Epithelial cell of prostate (primary cell): ENCODE measurements around the gene MMAB.

ENCODE experiments used
- DNase-seq: peaks from one replicate; pipeline ENCODE4 v3.0.0-alpha.2; 2011; ENCODE audit warnings: low read depth, low spot score
- H3K27ac ChIP-seq: fragments of 450-650 bp; 2 replicates; pipeline ENCODE4 v1.5.1; 2017; ENCODE audit warnings: mild to moderate bottlenecking

MMAB gene

DNA sequence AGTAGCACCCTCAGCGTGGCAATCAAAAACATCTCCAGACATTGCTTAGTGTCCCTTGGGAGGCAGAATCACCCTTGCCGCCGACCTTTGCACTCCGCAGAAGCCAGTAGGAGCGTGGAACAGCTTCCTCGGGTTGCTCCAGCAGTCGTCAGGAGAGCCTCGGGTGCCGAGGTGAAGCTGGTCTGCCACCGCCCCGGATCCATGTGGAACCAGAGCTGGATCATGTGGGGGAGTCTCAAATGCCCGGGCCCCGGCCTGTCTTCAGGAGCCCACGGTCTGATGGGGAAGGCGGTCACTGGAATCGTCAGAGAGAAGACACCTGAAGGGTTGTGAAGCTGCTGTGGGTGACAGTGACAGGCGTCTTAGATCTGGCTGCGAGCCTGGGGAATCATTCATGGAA is 14.6 kb upstream of the MMAB start:
- H3K27ac ChIP-seq: no peak overlapping the region
- no peak for DNase-seq

DNA sequence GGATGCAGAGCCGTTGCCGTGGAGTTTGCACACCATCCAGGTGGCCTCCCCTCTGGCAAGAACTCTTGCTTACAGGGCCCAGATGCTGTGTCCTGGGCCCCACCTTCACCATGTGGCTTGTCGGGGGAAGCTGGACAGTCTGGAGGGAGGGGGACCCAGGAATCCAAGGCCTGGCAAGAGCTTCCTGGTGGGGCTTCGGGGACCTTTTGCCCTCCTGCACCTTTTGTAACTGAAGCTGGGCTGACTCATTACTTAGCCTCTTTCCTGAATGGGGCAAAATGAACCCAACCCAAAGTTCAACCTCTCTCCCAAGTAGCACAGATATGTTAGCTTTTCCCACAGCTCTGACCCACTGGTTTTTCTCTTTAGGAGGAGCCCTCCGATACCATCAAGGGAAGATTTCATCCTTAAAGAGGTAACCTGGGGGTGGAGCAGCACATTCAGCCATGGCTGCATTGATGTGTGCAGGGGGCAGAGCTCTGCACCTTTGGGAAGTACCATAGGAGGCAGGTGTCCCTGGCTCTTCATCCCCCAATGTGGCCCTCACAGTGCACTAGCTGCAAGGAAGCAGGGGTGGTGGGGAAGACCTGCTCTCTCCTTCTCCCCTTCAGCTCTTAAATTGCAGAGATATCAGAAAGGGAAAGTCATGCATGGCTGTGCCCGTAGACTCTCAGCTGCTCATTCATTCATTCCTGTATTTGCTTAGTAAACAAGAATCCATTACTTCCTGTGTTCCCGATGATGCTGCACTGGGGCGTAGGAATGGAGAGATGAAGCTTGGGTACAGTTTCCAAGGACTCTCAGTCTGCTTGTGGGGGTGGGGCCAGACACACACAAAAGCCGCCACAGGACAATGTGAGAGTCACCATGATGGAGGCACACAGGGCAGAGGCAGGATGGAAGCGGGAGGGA is 13.3 kb upstream of the MMAB start:
- H3K27ac ChIP-seq: no peak overlapping the region
- no peak for DNase-seq

DNA sequence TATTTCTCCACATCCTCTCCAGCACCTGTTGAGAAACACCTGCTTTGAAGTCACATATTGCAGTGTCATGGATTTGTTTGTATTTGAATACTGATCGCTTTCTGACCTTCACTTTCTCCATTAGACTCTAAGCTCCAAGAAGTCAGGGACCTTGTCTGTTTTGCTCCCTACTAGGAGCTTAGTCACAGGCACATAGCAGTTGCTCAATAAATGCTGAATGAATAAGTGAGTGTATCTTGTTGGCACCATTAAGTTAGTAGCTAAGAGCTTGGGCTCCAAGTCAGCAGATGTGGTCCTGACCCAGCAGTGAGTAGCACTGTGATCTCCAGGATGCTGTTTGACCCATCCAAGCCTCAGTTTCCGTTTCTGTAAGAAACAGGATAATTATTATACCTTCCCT is 10.4 kb upstream of the MMAB start:
- no peak for DNase-seq
- no peak overlapping the region for H3K27ac ChIP-seq

DNA sequence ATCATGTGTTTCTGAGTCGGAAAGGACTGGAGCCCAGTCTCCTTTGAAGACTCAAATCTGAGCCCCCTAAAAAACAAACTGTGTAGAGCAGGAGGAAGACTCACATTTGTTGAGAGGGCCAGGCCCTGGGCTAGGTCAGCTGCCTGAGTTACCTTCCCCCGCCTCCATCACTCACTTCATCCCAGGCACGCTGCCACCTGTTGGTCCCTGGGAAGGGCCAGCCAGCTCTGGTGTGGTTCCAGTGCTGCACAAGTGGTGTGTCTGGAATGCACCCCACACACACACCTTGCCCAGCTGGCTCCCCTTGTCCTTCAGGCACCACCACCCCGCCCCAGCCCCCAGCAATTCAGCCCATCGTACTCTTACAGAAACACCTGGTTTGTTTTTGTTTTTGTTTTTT is 9.3 kb upstream of the MMAB start:
- DNase-seq: no peak

DNA sequence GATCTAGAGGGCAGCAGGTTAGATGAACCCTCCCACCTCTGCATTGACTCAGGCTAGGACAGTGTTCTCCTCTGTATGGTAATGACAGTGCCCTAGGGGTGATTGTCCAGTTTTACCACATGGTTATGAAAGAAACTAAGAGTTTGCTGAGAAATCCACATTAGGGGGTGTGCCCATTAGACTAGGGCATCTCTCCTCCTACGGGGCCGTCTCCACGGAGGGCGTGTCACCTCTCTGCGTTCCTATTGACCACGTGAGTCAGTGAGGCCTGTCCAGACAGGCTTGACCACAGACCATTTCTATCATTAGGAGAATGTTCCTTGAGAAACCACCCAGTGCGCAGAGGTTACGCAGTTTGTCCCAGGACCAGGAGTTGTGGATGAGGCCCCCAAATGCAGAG is 8.6 kb upstream of the MMAB start:
- peak; percentile 58 for DNase-seq
- H3K27ac ChIP-seq: peak overlapping the region; percentile 79

More for the DNA sequence above, 9.3 kb upstream of the MMAB start:
- H3K27ac ChIP-seq: peak overlapping the region; percentile 79

DNA sequence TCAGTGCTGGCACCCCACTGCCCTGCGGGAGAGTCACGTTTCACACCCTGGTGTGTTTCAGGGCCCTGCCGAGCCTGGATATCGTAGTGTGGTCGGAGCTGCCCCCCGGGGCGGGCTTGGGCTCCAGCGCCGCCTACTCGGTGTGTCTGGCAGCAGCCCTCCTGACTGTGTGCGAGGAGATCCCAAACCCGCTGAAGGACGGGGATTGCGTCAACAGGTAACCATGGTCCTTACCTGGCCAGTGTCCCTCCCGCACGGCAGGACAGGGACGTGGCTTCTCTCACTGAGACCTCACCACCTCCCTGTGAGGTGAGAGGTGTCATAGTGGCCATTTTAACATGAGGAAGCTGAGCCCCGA is 8.0 kb upstream of the MMAB start:
- DNase-seq: no peak
- H3K27ac ChIP-seq: peak overlapping the region; percentile 79

DNA sequence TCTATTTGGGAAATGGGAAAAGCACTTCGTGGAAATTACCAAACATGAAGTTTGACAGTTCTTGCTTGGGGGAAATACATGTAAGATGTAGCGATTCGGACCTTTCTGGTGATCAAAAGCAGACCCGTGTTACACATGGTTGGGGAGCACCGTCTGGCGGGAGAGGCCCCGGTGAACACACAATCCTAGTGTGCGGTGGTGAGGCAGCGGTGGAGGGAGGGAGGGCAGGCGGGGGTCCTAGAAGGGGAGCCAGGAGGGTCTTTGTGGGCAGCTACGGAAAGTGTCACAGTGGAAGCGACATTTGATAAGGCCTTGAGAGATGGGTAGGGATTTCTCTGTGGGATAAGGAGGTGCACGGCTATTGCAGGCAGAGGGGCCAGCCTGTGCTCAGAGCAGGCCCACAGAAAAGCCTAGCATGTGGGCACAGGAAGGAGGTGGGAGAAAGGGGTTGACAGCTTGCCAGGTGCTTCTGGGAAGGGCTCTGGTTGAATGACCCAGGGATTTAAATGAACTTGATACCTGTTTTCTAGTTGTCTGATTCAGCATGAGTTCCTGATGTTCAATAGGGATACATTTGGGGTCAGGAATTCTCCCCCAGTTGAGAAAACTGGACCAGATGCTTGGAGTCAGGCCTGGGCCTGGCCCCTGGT is 7.5 kb upstream of the MMAB start:
- peak overlapping the region; percentile 79 for H3K27ac ChIP-seq
- no peak for DNase-seq

DNA sequence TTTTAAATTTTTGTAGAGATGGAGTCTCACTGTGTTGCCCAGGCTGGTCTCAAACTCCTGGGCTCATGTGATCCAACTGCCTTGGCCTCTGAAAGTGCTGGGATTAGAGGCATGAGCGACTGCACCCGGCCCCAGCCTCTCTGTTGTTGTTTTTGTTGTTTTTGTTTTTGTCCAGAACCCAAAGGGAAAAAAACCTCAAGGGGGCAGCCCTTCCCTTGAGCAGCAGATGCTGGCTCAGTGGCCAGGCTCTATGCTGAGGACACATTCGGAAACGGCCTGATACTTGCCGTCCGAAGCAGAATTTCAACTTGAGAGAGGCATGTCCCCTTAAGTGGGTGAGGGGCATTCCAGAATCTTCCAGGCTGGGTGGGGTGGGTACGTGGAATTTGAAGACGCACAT is 7.0 kb upstream of the MMAB start:
- no peak for DNase-seq
- H3K27ac ChIP-seq: no peak overlapping the region

DNA sequence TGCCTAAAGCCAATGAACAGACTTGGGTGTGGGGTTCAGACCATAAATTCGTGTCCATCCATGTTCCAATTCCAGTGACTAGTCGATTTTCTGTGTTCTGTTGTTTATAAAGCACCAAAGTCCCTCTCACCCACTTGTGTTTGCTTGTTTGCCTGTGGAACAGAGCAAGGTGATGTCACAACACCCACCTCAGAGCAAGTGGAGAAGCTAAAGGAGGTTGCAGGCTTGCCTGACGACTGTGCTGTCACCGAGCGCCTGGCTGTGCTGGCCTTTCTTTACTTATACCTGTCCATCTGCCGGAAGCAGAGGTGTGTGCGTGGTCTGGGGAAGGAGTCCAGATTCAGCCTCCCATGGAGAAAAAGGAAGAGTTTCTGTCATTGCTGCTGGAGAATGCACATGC is 6.3 kb upstream of the MMAB start:
- no peak overlapping the region for H3K27ac ChIP-seq
- no peak for DNase-seq

DNA sequence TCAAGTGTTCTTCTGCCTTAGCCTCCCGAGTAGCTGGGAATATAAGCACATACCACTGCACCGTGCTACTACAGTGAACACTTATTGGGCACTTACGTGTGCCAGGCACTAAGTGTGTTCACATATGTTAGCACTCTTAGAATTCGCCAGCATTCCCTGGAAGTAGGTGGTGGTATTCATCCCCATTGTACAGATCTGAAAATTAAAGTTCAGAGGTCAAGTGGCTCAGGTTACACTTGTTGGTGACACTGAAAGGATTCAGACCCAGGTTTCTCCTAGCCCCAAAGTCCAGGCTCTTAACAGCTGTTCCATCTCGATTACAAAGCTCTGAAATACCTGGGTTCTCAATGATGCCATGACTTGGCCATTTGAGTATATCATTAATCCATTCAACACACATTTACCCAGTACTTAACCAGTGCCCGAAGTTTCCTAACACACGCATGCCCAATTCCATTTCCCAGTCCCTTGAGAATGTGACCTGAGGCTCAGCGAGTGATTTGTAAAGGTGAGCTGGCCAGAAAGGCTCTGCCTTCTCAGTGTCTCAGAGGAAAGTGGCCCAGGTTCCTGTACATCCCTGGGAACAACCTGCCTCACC is 5.1 kb upstream of the MMAB start:
- H3K27ac ChIP-seq: no peak overlapping the region
- DNase-seq: no peak

DNA sequence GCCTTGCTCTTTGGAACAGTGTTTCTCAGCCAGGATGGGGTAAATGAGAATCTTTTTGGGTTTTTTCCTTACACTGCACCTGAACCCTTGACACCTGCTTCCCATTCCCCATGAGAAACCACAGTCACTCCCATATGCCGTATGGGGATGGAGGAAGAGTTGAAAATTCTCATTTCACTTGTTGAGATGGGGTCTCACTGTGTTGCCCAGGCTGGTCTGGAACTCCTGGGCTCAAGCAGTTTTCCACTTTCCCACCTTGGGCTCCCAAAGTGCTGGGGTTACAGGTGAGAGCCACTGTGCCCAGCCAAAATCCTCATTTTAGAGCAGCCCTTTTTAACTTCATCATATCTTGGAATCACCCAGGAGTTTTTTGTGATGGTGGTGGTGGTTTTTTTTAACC is 4.0 kb upstream of the MMAB start:
- DNase-seq: no peak

DNA sequence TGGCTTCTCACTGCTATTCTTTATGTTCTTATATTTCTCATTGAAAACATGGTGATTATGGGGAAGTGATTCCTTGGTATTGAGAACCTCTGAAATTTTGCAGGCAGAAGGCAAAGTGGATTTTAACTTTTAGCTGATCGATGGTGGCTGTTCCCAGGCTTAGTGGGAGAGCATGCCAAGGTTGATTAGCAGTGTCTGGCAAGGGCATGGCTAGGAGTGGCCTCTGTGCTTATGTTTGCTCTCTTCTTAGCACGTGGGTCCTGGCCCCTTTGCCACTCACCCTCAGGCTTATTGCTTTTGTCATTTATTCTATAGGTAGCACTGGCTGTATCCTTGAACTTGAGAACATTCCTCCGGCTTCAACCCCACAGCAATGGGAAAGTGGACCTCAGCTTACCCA is 2.4 kb upstream of the MMAB start:
- DNase-seq: no peak
- no peak overlapping the region for H3K27ac ChIP-seq

More for the DNA sequence above, 4.0 kb upstream of the MMAB start:
- no peak overlapping the region for H3K27ac ChIP-seq

DNA sequence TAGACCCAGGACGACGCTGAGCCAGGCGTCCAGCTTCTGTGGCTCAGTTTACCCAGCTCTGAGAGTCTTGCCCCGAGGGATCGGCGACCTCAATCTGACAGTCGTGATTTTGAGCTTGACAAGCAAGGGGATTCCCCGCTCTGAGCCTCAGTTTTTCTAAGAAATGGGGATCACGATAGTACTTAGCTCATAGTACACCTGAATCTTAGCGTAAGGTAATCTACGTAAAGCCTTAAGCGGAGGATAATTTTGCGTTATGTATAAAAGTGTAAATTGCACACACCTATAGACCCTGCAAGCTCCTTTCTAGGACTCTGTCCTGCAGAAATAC is 575 bp upstream of the MMAB start:
- peak overlapping the region; percentile 74 for H3K27ac ChIP-seq

DNA sequence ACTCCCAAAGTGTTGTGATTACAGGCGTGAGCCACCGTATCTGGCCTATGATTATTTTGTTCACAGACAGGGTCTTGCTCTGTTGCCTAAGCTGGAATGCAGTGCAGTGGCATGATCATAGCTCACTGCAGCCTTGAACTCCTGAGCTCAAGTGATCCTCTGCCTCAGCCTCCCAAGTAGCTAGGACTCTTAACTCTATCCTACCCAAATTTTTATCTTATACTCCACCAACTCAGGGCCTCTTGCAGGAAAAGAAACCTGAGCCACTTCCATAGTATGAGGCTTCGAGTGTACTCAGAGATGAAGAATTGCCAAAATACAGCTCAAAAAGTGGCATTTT is 828 bp downstream of the MMAB start:
- H3K27ac ChIP-seq: peak overlapping the region; percentile 74
- DNase-seq: no peak

More for the DNA sequence above, 575 bp upstream of the MMAB start:
- no peak for DNase-seq

DNA sequence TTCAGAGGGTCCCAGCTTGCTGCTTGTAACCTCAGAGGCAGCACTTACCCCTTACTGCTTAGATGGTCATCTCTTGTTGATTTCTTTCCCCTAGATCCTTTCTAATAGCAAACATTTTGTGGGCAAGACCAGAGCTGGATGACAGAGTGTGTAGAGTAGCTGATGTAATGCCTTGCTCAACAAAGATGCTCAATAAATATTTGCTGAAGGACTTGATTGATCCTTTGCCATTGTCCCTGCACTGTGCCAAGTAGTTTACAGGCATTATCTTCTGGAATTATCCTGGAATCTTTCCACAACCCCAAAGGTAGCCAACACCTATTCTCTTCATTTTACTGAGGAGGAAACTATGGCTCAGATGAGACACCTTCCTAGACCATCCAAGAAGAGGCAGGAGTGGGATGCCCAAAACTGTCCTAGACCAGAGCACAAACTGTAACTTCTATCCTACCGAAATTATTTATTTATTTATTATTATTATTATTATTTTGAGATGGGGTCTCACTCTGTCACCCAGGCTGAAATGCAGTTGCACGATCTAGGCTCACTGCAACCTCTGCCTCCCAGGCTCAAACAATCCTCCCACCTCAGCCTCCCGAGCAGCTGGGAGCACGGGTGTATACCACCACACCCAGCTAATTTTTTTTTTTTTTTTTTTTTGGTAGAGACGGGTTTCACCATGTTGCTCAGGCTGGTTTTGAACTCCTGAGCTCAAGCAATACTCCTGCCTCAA is 1.4 kb downstream of the MMAB start:
- DNase-seq: no peak
- H3K27ac ChIP-seq: no peak overlapping the region

DNA sequence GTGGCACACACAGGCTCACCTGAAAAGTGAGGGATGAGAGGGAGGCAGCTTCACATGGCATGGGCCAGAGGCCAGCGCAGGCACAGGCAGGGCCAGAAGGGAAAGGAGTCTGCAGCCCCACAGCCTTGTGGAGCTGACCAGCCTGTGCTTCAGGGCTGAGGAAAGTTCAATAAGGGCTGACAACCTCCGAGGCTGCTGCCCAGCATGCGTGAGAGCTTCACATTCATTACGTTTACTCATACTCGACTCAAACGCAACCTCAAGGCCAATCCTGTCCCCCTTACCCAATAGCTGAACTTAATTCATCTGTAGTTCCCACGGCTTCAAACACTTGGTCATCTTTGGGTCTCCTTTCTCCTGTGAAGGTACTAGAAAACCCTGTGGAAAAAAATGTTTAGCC is 4.8 kb downstream of the MMAB start:
- no peak for DNase-seq
- no peak overlapping the region for H3K27ac ChIP-seq

DNA sequence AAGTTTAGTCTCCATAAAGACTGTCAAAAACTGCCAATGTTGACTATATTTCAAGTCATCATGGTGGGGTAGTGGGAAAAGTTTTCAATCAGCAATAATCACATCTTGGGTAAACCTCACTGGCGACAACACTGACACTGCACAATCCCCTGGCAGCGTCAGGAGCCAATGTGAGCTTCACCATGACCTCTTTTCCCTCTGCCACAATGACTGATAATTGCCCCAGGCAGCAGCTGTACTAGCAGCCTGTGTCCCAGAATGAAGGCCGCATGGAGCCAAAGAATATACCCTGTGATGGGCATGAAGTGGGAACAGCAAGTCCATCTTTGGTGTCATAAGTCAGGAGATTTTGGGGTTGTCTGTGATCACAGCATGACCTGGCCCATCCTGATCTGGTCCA is 5.3 kb downstream of the MMAB start:
- no peak overlapping the region for H3K27ac ChIP-seq
- DNase-seq: no peak

DNA sequence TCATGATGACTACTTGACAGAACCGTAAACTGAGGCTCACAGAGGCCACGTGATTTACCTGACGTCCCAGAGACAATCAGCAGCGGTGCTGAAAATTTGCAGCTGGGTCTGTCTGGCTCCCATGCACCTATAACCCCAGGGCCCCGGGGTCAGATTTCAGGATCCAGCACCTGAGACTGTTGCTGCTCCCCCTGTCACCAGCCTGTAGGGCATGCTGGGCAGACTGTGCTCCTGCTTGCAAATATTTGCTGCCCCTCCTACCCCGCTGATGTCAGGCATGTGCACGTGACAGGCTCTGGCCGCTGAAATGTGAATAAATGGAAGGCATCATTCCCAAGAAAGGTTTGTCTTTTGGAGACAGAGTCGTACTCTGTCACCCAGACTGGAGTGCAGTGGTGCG is 6.0 kb downstream of the MMAB start:
- H3K27ac ChIP-seq: no peak overlapping the region
- no peak for DNase-seq

DNA sequence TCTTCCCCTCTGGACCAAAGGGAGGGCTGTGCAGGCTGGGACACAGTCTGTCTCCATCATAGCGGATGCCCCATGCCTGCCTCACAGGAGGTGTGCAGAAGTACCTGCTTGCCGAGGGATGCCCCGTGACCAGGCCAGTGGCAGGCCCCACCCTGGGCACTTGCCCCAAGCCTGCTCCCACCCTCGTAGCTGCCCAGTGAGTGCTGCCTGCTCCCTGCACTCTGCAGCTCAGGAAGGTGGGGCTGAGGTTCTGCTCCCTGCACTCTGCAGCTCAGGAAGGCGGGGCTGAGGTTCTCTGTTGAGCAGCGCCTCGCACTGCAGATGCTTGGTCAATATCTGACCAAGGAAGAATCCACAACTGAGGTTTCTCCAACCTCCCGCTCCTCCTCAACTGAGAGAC is 6.9 kb downstream of the MMAB start:
- no peak overlapping the region for H3K27ac ChIP-seq
- no peak for DNase-seq

DNA sequence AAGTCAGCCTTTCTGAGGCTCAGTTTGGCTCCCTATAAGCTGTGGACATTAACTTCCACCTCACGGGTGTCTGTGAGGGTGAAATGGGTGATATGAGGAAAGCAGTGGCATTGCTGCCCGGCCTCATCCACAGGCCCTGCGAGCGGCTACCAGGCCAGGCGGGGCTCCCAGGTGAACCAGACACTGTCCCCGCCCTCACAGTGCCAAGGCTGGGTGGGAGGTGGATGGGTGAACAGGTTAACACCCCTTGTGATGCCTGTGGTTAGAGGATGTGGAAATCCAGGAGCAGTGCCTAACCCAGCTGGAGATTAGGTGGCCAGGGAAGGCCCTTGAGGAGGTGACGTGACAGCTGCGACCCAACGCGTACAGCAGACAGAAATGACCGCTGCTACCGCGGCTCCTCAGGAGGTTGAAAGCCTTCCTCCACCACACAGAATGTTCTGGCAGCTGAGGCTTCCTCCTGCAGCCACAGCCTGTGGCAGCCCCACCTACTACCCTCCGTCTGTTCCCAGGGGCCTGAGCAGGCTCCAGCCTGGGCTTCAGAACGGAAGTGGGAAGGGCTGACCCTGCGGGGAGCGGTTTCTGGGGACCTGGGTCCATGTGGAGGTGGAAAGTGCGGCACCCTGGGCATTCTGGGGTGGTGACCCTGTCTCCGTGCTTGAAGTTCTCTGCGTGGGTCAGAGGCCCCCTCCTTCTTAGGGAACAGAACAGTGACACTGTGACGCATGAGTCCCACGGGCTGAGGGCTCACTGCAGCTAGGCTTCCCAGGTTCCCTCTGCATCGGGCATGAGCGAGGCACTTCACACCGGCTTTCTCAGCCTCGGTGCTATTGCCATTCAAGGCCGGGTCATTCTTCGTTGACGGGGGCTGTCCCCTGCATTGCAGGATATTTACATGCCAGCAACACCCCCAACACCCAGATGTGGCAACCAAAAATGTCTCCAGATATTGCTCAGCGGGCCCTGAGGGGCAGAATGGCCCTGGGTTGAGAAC is 9.7 kb downstream of the MMAB start:
- no peak overlapping the region for H3K27ac ChIP-seq
- DNase-seq: no peak
